OCI-LY3 (cell line): Measurements from ENCODE around the gene PHC3.

Experiments
- CTCF ChIP-seq: fragments of 200-600, 300-600 bp; sonication (generic); IDR thresholded peaks from 2 replicates; pipeline ENCODE4 v1.5.1; 2014; ENCODE audit warnings: antibody characterized with exemption, low read length, low read depth
- EZH2phosphoT487 ChIP-seq: fragments of 200-600 bp; shearing (Covaris generic); IDR thresholded peaks from 2 replicates; pipeline ENCODE4 v1.6.1; 2018; ENCODE audit warnings: antibody characterized with exemption, mixed run types, low read depth

DNA sequence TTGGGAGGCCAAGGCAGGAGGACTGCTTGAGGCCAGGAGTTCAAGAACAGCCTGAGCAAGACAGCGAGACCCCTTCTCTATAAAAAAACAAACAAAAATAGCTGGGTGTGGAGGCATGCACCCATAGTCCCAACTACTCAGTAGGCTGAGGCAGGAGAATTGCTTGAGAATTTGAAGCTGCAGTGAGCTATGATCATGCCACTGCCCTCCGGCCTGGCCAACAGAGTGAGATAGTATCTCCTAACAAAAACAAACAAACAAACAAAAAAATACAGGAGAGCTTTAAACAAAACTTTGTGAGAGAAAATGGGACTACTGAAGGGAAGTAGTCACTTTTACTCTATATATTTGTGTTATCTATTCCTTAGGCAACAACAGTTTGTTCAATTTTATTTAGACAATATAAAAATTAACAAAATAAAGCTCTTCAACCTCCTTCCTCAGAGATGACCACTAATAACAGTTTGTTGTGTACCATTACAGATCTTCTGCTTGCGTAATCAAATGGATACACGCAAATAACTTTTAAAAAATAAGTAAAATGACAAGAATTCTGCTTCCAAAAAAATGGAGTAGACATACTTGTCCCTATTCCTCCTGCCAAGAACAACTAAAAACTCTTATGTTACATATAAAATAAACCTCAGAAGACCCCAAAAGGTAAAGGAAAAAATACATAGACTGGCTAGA, 17.4 kb downstream of the PHC3 start:
- TF ChIP-seq CTCF (no peak), EZH2phosphoT487 (no peak)
